ENCODE data around the gene SHROOM3. TPM values are rescaled to one million over a fixed set of nuclear protein-coding genes. Genes with fewer than 3 reads are reported as not detected.
A peak's percentile ranks its signal among the peaks of the same experiment; 100 is the strongest.

SHROOM3 gene
- total RNA-seq, 2 donors from 2014 or later, result 18.1 to 21.8 TPM

- no peak for DNase-seq
- peaks cover 17% of the 10 kb centered on the region for H3K4me1 Mint-ChIP-seq
- H3K27ac ChIP-seq (ENCODE audit: low read depth, low read length), result no peak overlapping the region
- no peak overlapping the region for H3K4me3 Mint-ChIP-seq
- no peaks in the 10 kb centered on the region for H3K27me3 Mint-ChIP-seq (ENCODE audit: insufficient read depth)
- H3K36me3 ChIP-seq (ENCODE audit: control insufficient read depth, insufficient read depth, low read length), result no peaks in the 10 kb centered on the region
- peaks cover 10% of the 10 kb centered on the region for H3K4me1 ChIP-seq (ENCODE audit: control insufficient read depth, insufficient read depth, low read length)
- peaks cover 1% of the 10 kb centered on the region for H3K9me3 Mint-ChIP-seq
- no peak overlapping the region for H3K9ac ChIP-seq (ENCODE audit: extremely low read depth, low read length, poor library complexity, severe bottlenecking)
- H3K27ac Mint-ChIP-seq, result no peak overlapping the region
- WGBS, 2 experiments (ENCODE audit: insufficient coverage in 1 of 2, insufficient read length in 1 of 2), result 88 to 100% methylated on average over 2 of the region's 2 CpGs
- no peaks in the 10 kb centered on the region for H3K36me3 Mint-ChIP-seq (ENCODE audit: low read depth)
- no peak for TF ChIP-seq CTCF (conservative IDR thresholded peaks at IDR 0.05)
- H3K4me3 ChIP-seq (ENCODE audit: low read length), result no peak overlapping the region
- H3K9me3 ChIP-seq (ENCODE audit: control insufficient read depth, low read length), result no peaks in the 10 kb centered on the region
- no peaks in the 10 kb centered on the region for H3K27me3 ChIP-seq (ENCODE audit: control insufficient read depth, insufficient read depth, low read length, poor library complexity, severe bottlenecking)
Observed at GRCh38 chr4:76439491-76439890, 4.5 kb downstream of the SHROOM3 start.

- no peaks in the 10 kb centered on the region for H3K4me1 ChIP-seq (ENCODE audit: control insufficient read depth, insufficient read depth, low read length)
- H3K27ac ChIP-seq (ENCODE audit: low read depth, low read length), result no peak overlapping the region
- Mint-ChIP-seq H3K4me3 (no peak overlapping the region), H3K9me3 (peaks cover 1% of the 10 kb centered on the region), H3K27me3 (ENCODE audit: insufficient read depth) (no peaks in the 10 kb centered on the region), H3K36me3 (ENCODE audit: low read depth) (no peaks in the 10 kb centered on the region), H3K27ac (no peak overlapping the region), H3K4me1 (no peaks in the 10 kb centered on the region)
- WGBS, 2 experiments (ENCODE audit: insufficient coverage in 1 of 2, insufficient read length in 1 of 2), result 95 to 100% methylated on average over 3 to 9 of the region's 9 CpGs
- no peaks in the 10 kb centered on the region for H3K36me3 ChIP-seq (ENCODE audit: control insufficient read depth, insufficient read depth, low read length)
- H3K4me3 ChIP-seq (ENCODE audit: low read length), result no peak overlapping the region
- H3K9ac ChIP-seq (ENCODE audit: extremely low read depth, low read length, poor library complexity, severe bottlenecking), result no peak overlapping the region
- no peaks in the 10 kb centered on the region for H3K27me3 ChIP-seq (ENCODE audit: control insufficient read depth, insufficient read depth, low read length, poor library complexity, severe bottlenecking)
- no peaks in the 10 kb centered on the region for H3K9me3 ChIP-seq (ENCODE audit: control insufficient read depth, low read length)
- no peak for TF ChIP-seq CTCF (conservative IDR thresholded peaks at IDR 0.05)
- DNase-seq, result no peak
Observed at GRCh38 chr4:76441881-76442280, 6.9 kb downstream of the SHROOM3 start.

GRCh38 chr4:76442807-76443206 lies 7.8 kb downstream of the SHROOM3 start:
- H3K9ac ChIP-seq (ENCODE audit: extremely low read depth, low read length, poor library complexity, severe bottlenecking), result no peak overlapping the region
- H3K4me3 ChIP-seq (ENCODE audit: low read length), result no peak overlapping the region
- WGBS, 2 experiments (ENCODE audit: insufficient coverage in 1 of 2, insufficient read length in 1 of 2), result 88 to 100% methylated on average over 1 to 3 of the region's 3 CpGs
- no peak for DNase-seq
- Mint-ChIP-seq H3K36me3 (ENCODE audit: low read depth) (no peaks in the 10 kb centered on the region), H3K4me3 (no peak overlapping the region), H3K9me3 (peaks cover 1% of the 10 kb centered on the region), H3K27me3 (ENCODE audit: insufficient read depth) (no peaks in the 10 kb centered on the region), H3K27ac (no peak overlapping the region), H3K4me1 (no peaks in the 10 kb centered on the region)
- no peaks in the 10 kb centered on the region for H3K9me3 ChIP-seq (ENCODE audit: control insufficient read depth, low read length)
- no peak for TF ChIP-seq CTCF (conservative IDR thresholded peaks at IDR 0.05)
- peak overlapping the region; percentile 51 for H3K27ac ChIP-seq (ENCODE audit: low read depth, low read length)
- no peaks in the 10 kb centered on the region for H3K36me3 ChIP-seq (ENCODE audit: control insufficient read depth, insufficient read depth, low read length)
- H3K27me3 ChIP-seq (ENCODE audit: control insufficient read depth, insufficient read depth, low read length, poor library complexity, severe bottlenecking), result no peaks in the 10 kb centered on the region
- H3K4me1 ChIP-seq (ENCODE audit: control insufficient read depth, insufficient read depth, low read length), result no peaks in the 10 kb centered on the region

Measured in endodermal cell (in vitro differentiated cells).